ENCODE measurements around the gene UQCRFS1.

DNA sequence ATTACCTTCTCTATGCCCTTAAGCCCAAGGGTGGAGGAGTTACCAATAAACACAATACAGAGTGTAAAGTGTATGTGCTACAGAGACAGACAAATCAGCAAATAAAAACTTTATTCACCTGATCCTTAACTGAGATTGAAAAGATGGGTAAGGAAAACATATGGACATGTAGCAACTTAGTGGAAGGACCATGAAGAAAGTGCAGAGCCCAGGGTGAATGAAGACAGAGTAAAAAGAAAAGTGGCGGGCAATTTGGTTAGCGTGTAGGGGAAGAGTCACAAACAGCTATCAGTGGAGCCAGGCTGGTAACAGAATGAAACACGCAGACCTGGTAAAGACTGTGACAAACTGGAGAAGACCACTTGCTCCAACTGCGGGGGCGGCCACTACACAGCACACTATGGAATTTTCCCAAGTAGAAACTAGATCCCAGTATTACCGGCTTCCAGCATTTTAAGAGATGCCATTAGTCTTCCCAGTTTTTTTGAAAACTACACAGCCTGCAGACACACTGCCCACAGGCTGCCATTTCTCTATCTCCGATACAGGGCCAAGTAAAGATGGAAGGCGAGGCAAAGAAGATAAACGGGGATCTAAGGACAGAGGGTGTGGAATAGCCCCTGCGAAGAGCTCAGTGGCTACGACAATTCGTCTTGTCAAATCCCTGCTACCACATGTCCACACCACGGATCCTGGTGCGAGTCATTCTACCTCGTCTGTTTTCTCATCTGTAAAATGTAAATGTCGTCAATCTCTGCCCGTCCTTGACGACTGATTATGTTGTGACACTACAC, 1.2 kb downstream of the UQCRFS1 start:
- TF ChIP-seq, protein P1, sequence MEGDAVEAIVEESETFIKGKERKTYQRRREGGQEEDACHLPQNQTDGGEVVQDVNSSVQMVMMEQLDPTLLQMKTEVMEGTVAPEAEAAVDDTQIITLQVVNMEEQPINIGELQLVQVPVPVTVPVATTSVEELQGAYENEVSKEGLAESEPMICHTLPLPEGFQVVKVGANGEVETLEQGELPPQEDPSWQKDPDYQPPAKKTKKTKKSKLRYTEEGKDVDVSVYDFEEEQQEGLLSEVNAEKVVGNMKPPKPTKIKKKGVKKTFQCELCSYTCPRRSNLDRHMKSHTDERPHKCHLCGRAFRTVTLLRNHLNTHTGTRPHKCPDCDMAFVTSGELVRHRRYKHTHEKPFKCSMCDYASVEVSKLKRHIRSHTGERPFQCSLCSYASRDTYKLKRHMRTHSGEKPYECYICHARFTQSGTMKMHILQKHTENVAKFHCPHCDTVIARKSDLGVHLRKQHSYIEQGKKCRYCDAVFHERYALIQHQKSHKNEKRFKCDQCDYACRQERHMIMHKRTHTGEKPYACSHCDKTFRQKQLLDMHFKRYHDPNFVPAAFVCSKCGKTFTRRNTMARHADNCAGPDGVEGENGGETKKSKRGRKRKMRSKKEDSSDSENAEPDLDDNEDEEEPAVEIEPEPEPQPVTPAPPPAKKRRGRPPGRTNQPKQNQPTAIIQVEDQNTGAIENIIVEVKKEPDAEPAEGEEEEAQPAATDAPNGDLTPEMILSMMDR (IDR thresholded peaks at IDR 0.05) = no peak
- no peak for TF ChIP-seq POLR2A (IDR thresholded peaks at IDR 0.05)

Data from breast epithelium (tissue), 3 donors.